A673 (cell line): Measurements from ENCODE around the gene CBX4.

Experiments used
- CTCF ChIP-seq: fragments of 300-800, 200-600 bp; sonication (generic); conservative IDR thresholded peaks from 2 replicates; pipeline ENCODE4 v1.5.1; 2017; ENCODE audit warnings: low read depth, mild to moderate bottlenecking, antibody characterized with exemption, low read length, moderate library complexity, mixed read lengths
- EZH2 ChIP-seq: fragments of 200-600 bp; sonication (generic); IDR thresholded peaks from 2 replicates; pipeline ENCODE4 v1.6.1; 2017; ENCODE audit warnings: borderline replicate concordance, low read depth, mild to moderate bottlenecking, mixed read lengths, antibody characterized with exemption, low read length; ENCODE audit not compliant: poor library complexity, severe bottlenecking

- TF ChIP-seq EZH2 (no peak), CTCF (no peak)
These were observed 13.7 kb downstream of the CBX4 start for GRCh38 chr17:79825580-79825921.
